Islet of Langerhans (tissue), 1 donor: ENCODE results near the gene NEU2.
"Not testable (repeated sequence)": the region's sequence is repeated elsewhere in the genome, so short reads cannot be mapped to it uniquely, and the experiment has no call there.

ENCODE experiments used
- FAIRE-seq: peaks from one replicate; lab custom pipeline; 2011; peaks lifted over from hg19 to GRCh38; lab: Jason Lieb, UNC

NEU2 gene

DNA sequence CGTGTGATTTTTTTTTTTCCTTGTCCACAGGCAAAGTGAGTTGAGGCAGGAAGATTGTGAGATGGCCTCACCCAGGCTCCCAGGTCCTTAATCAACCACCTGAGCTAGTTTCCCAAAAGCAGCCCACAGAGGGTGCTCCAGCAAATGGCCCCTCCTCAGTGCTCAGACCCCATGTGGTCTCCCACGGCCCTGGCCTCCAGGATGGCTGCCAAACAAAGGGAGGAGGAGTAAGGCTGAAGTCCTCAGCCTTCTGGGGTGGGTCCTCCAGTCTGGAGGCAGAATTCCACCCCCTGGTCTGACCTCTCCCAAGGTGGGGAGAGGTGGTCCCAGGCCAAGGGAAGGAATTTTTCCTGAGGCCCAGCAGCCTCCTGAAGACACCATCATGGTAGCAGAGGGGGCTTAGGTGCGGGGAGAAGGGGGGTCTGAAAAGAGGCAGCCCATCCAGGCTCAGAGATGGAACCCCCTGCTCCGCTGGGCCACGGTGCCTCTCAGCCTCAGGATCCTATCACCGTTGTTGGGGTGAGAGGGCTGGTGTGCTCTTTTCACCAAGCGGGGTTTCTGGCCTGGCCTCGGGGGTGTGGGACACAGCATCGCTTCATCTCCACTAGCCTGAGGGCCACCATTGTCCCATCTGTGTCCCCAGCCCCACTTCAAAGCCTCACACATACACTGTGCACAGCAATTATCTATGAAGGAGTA, 21.8 kb upstream of the NEU2 start:
- no peak for FAIRE-seq

DNA sequence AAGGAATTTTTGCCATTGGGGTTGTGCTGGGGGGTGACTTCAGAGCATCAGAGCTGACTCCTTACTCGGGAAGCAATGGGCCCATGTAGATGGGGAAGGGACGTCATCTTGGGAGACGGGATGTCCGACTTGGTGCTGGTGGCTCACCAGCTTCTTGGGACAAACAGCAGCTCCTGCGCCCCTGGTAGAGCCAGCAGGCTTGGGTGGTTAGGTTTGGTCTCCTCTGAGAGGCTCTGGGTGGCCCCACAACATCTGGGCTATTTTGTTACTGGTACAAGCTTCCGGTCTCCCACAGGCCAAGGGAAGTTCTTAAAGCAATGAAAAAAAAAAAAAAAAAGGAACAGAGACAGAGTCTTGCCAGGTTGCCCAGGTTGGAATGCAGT, 21.2 kb upstream of the NEU2 start:
- FAIRE-seq: no peak

DNA sequence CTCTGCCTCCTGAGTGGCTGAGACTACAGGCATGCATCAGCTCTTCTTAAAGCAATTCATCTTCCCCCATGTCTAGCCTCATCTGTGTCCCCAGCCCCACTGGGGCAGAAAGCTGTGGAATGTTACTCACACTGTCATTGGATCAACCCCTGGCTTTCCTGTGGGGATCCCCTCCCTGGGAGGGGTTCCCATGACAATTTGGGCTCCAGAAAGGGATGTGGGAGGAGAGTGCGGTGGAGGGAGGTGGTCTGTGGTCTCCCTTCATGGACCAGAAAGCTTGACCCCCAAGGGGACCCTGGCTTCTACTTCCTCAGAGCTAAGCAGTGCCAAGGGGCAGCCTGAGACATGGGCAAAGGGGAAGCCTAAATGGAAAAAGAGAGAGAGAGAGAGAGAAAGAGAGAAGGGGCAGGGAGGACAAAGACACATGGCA, 20.8 kb upstream of the NEU2 start:
- no peak for FAIRE-seq

DNA sequence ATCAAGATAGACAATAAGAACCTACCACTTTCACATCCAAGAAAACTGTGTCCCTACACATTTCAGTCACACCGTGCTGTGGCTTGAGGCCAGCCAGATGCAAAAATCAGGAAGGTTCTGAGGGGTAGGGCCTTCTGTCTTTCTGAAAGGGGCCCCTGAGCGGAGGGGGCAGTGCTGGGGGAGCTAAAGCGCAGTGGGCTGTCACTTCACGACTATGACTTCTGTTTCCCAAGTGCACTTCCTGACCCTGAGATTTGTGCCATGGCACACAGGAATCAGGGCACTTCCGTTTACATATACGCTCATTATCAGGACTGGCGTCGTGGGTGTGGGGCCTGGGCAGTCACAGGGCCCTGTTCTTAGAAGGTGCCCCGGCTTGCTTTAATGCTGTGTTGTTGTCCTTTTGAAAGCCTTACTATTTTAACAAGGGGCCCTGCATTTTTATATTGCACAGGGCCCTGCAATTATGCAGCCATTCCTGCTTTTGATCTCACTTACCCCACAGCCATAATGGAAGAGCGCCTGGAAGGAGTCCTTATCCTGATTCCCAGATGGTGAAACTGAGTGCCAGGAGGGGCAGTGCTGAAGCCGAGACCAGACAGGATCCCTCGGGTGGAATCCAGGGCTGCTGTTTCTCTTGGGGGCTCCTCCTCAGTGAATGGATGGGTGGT, 20.0 kb upstream of the NEU2 start:
- FAIRE-seq: no peak

DNA sequence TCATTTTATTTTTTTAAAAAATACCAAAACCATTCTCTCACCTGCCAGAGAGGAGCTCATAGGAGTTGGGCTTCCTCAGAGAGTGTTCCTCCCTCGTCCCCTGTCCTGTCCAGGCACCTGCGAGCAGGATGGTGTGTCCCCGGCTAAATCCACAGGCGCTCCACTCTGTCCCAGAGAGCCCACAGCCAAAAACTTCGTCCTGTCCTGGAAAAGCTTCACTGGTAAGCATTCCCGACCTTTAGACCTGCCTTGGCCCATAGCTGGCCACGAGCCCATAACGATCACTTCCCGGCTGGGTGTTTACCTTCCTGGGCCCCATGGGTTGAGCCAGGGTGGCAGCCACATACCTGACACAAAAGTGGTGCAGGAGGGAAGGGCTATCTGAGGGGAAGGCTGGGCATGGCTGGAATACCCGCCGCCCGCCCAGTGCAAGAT, 19.4 kb upstream of the NEU2 start, which contains the start of gene NGEF:
NGEF (minus strand) TSS at position 230 of the 435 bp plus-strand sequence. CDS start 38,366 bp downstream, outside the sequence.
- no peak for FAIRE-seq

DNA sequence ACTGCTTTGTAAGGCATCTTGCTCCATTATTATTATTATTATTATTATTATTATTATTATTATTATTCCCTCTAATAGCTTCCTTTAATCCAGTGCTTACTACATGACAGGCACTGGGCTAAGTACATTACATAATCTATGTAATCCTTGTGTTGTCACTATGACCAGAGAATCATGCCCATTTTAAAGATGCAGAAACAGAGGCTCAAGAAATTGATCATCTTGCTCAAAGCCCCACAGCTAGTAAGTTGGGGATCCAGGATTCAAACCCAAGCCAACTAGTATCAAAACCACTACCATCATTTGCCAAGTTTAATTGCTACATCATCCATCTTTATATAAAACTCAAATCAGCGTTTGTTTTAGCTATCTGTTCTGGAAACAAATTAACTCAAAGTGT, 18.8 kb upstream of the NEU2 start:
- FAIRE-seq: no peak

DNA sequence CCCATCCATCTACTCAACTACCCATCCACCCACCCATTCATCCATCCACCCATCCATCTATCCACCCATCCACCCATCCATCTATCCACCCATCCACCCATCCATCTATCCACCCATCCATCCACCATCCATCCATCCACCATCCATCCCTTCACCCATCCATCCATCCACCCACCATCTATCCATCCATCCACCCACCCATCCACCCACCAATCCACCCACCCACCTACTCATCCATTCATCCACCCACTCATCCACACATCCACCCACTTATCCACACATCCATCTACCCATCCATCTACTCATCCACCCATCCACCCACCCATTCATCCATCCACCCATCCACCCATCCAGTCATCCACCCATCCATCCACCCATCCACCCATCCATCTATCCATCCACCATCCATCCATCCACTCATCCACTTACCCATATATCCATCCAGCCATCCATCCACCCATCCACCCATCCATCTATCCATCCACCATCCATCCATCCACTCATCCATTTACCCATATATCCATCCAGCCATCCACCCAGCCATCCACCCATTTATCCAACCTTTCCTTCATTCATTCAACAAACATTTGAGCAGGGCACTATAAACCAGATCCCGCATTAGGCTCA, 17.3 kb upstream of the NEU2 start:
- no peak for FAIRE-seq

DNA sequence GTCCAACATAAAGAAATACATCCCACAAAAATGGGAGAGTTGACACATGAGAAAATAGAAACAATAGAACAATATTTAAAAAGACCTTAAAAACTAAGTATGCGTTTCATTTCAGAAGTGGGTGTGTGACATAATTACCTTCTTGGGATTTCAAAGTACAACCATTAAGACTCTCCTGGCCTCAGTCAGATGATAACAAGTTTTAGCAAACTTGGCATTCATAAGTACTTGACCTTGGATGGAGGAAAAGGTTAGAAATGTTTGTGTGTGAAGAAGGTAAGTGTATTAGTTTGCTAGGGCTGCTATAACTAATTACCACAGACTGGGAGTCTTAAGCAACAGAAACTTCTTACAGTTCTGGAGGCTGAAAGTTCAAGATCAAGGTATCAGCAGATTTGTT, 14.5 kb upstream of the NEU2 start:
- no peak for FAIRE-seq

DNA sequence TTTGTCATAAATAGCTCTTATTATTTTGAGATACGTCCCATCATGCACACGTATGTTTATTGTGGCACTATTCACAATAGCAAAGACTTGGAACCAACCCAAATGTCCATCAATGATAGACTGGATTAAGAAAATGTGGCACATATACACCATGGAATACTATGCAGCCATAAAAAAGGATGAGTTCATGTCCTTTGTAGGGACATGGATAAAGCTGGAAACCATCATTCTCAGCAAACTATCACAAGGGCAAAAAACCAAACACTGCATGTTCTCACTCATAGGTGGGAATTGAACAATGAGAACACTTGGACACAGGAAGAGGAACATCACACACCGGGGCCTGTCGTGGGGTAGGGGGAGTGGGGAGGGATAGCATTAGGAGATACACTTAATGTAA, 12.9 kb upstream of the NEU2 start:
- not testable (repeated sequence) for FAIRE-seq

DNA sequence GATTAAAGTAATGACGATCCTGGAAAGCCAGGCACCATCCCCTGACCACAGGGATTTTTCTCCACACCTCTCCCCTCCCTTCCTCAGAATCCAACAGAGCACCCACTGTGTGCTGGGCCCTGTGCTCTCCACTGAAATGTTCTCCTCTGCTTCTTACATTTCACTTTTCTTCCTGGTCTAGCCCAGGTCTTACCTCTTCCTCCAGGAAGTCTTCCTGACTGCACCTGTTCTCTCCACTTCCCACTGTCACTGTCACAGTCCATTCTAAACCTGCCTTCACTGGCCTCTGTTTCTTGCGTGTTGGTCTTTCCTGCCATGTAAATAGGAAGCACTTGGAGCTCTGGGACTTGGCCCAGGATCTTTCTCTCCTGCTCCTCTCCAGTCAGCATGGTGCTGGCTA, 12.0 kb upstream of the NEU2 start:
- no peak for FAIRE-seq

DNA sequence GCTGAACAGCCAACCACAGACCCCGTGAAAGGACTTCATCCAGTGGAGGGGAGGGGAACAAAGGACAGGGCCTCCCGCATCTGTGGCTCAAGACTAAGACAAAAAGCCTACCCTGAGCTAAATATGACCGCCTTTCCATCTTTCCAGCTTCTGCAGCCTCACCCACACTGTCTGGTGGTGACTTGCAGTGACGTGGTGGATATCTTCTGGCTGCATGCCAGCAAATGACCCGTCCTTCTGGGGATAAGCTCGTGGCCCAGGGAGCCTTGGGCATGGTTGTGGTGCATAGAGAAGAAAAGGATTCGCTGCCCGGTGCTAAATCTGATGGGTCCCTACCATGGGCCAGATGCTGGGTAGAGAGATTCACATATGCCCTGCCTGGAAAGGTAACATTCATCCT, 10.7 kb upstream of the NEU2 start:
- no peak for FAIRE-seq

DNA sequence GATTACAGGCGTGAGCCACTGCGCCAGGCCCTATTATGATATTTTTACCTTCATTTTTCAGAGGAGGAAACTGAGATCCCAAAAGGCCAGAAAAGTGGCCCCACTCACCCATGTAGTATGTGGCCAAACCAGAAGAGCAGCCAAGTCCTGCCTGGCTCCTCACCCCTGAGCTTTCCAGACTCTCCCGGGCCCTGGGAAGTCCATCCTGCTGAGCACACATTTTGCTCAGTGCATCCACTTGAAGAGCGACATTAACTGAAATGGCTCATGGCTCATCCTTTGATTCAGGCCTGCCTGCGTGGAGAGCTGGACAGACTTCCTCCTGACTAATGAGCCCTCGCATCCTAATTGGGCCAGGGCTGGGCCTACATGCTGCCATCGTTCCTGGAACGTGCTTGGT, 9.9 kb upstream of the NEU2 start:
- no peak for FAIRE-seq

DNA sequence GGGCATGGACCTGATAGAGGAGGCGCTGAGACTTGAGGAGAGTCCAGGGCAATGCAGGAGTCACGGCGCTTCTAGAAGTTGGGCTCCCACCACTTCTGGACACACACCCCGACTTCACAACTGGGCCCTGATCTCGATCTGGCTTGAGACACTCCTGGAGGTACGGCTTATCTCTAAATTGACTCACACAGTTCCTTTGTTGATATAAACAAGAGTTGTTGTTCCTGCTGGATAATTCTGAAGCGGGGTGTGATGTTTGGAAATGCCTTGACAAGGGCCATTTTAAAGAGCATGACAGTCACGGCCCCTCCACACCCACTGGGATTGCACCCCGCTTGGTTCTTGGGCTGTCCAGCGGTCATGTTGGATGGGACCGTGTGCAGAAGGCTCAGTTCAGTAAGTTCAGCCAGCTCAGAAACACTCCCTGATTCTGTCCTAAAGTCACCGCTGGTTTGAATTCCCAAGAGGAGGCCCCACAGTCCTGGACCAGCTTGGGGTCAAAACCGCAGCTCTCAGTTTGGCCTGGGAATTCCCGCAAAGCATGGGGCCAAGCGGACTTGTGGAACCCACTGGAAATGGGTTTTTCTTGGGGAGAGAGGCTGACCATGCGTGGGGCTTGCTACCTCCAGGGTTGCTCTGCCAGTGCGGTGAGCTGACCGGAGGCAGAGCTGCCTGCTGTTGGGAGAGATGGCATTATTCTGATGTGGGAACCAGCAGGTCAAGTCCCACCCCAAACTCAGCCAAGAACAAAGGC, 9.3 kb upstream of the NEU2 start:
- no peak for FAIRE-seq

DNA sequence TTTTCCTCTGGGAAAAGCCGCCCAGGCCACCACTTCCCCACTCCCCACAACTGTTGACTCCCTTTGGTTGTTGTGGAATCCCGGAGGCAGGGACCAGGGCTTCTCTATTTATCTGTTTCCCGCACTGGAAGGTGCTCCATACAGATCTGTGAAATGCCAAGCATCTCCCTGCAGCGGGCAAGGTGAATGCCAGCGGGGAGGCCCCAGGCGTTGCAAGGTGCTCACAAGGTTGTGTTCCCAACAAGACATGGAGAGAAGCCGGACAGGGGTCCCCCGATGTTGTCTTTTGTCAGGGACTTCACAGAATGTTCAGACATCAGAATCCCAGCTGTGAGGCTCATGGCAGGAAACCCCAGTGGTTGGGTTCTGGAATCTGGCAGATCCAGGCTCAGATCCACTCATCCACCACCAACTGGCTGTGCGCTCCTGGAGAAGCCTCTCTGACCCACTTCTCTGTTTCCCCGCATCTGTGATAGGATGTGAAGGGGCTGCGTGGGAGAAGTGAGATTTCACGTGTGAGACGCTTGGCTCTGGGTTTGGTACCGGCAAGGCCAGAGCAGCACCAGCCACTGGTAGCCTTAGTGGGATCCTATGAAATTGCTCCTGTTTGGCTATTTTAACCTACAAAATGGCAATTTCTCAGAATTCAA, 8.6 kb upstream of the NEU2 start:
- no peak for FAIRE-seq

DNA sequence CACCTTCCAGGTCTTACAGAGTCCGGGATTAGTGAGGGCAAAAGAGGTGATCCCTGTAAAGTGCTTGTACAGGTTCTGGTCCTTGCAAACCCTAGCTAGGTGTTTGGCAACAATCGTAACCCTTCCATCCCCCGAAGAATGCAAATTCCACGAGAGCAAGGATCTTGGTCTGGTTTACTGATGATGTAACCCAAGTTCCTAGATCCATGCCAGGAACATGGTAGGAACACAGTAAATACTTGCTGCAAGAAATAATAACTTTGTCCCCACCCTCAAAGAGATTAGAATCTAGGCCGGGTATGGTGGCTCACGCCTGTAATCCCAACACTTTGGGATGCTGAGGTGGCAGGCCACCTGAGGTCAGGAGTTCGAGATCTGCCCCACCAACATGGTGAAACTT, 6.8 kb upstream of the NEU2 start:
- no peak for FAIRE-seq

DNA sequence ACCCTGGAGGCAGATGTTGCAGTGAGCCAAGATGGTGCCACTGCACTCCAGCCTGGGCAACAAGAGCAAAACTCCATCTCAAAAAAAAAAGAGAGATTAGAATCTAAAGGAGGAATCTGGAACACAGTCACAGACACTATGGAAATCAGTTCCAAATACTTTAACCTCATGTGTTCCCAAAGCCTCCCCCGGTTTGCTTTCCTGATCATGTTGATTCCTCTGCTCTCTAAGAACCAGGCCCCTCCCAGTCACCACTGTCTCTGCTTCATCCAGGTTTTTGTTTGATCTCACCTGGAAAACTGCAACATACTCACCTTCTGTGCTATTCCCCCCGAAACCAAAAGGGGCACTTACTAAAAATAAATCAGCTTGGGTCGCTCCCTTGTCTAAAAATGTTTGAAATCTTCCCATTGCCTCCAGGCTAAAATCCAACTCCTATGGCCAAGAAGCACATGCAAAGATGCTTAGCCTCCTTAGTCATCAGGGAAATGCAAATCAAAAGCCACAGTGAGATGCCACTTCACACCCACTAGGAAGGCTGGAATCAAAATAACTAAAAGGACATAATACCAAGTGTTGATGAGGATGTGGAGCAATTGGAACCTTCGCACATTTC, 6.2 kb upstream of the NEU2 start:
- FAIRE-seq: no peak

DNA sequence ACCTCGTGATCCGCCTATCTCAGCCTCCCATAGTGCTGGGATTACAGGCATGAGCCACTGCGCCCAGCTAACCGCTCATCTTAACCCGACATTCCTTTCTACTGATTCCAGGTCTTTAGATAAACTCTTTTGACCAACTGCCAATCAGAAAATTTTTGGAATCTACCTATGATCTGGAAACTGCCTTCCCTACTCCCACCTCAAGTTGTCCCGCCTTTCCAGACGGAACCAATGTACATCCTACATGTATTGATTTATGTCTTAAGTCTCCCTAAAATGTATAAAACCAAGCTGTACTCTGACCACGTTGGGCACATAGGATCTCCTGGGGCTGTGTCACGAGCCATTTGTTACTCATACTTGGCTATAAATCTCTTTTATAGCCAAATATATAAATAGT, 3.2 kb upstream of the NEU2 start:
- no peak for FAIRE-seq

DNA sequence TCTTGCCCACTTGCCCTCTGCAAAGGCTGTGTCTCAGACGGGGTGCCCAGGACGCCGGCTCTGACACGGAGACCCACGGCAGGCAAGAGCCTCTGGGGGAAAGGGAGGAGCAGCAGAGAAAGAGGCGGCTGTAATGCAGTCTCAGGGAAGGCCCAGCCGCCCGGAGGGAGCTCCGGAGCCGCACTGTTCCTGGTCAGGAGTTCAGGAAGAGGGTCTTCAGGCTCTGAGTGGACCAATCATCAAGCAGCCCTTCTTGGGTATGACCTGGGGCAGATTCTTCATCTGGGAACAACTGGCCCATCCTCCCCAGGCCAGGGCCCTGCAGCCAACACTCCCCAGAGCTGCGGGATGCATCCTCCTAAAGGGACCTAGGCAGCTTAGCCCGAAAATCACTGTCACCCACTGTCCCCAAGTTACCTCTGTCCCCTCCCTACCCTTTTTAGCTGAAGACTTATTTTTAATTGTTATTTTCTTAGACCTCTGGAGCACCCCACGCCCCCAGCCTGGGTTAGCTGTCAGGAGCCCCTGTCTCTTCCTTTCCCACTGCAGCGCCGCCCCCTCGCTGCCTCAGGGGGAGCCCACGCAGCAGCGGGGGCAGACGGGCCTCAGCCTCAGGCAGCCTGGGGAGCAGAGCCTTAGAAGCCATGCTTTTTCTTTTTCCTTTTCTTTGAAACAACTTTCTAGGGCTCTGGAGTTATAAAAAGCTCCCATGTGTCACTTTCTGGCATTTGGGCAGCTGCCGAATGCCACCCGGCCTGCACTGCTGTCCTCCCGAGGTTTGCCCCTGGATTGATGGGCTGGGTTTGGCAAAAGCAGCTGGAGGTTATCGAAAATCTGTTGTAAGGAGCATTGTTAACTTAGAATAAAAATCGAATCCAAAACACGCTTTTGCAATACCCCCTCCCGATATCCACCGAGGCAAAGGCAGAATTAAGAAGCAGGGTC, 644 bp upstream of the NEU2 start:
- FAIRE-seq: no peak

DNA sequence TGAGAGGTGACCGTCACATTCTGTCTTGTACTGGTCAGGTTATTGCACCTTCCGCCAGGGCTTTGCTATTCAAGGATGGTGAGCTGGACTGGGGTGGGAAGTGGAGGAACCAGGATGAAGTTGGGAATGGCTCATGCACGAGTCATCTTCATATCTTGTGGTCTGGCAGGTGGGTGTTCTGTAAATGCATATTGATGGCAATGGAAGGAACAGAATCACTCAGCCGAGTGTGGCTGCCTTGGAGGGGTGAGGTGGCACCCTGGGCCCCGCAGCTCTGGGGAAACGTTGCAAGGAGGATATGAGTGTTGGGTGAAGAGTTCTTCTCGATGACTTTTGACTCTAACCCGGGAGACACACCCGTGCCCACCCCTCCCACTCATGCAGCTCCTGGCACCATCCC, 1.2 kb downstream of the NEU2 start:
- FAIRE-seq: no peak

DNA sequence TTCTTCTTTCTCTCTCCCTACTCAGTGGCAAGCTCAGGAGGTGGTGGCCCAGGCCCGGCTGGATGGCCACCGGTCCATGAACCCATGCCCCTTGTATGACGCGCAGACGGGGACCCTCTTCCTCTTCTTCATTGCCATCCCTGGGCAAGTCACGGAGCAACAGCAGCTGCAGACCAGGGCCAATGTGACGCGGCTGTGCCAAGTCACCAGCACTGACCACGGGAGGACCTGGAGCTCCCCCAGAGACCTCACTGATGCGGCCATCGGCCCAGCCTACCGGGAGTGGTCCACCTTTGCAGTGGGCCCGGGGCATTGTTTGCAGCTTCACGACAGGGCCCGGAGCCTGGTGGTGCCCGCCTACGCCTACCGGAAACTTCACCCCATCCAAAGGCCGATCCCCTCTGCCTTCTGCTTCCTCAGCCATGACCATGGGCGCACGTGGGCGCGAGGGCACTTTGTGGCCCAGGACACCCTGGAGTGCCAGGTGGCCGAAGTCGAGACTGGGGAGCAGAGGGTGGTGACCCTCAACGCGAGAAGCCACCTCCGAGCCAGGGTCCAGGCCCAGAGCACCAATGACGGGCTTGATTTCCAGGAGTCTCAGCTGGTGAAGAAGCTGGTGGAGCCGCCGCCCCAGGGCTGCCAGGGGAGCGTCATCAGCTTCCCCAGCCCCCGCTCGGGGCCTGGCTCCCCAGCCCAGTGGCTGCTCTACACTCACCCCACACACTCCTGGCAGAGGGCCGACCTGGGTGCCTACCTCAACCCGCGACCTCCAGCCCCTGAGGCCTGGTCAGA, 1.8 kb downstream of the NEU2 start:
- no peak for FAIRE-seq
